ENCODE results near the gene TMEM212.
A peak's percentile ranks its signal among the peaks of the same experiment; 100 is the strongest.

TMEM212 gene

GRCh38 chr3:171827836-171828458, 15.2 kb upstream of the TMEM212 start:
- DNase-seq (ENCODE audit: low spot score): no peak
- TF ChIP-seq CTCF (IDR thresholded peaks at IDR 0.05; ENCODE audit: borderline replicate concordance, control extremely low read depth, extremely low read depth, insufficient read depth, missing control alignments): no peak
- in situ Hi-C loops (cut with MboI; ENCODE audit: low sequenced_read_pairs, unreplicated experiment): no loop called here

- in situ Hi-C loops (cut with MboI; ENCODE audit: low sequenced_read_pairs, unreplicated experiment): no loop called here
- no peak for TF ChIP-seq CTCF (IDR thresholded peaks at IDR 0.05; ENCODE audit: borderline replicate concordance, control extremely low read depth, extremely low read depth, insufficient read depth, missing control alignments)
- no peak for DNase-seq (ENCODE audit: low spot score)
These were observed 14.0 kb upstream of the TMEM212 start for GRCh38 chr3:171828902-171829770.

- in situ Hi-C loops (cut with MboI; ENCODE audit: low sequenced_read_pairs, unreplicated experiment): no loop called here
- DNase-seq (ENCODE audit: low spot score): peak; percentile 45
- peak; percentile 53 for TF ChIP-seq CTCF (IDR thresholded peaks at IDR 0.05; ENCODE audit: borderline replicate concordance, control extremely low read depth, extremely low read depth, insufficient read depth, missing control alignments)
These were observed 13.2 kb upstream of the TMEM212 start for GRCh38 chr3:171829841-171830517.

- DNase-seq (ENCODE audit: low spot score): no peak
- TF ChIP-seq CTCF (IDR thresholded peaks at IDR 0.05; ENCODE audit: borderline replicate concordance, control extremely low read depth, extremely low read depth, insufficient read depth, missing control alignments): no peak
- in situ Hi-C loops (cut with MboI; ENCODE audit: low sequenced_read_pairs, unreplicated experiment): no loop called here
These were observed 12.7 kb upstream of the TMEM212 start for GRCh38 chr3:171830518-171830875.

- no peak for DNase-seq (ENCODE audit: low spot score)
- in situ Hi-C loops (cut with MboI; ENCODE audit: low sequenced_read_pairs, unreplicated experiment): no loop called here
- TF ChIP-seq CTCF (IDR thresholded peaks at IDR 0.05; ENCODE audit: borderline replicate concordance, control extremely low read depth, extremely low read depth, insufficient read depth, missing control alignments): no peak
These were observed 11.2 kb upstream of the TMEM212 start for GRCh38 chr3:171831936-171832335.

- TF ChIP-seq CTCF (IDR thresholded peaks at IDR 0.05; ENCODE audit: borderline replicate concordance, control extremely low read depth, extremely low read depth, insufficient read depth, missing control alignments): no peak
- in situ Hi-C loops (cut with MboI; ENCODE audit: low sequenced_read_pairs, unreplicated experiment): no loop called here
- DNase-seq (ENCODE audit: low spot score): no peak
These were observed 10.2 kb upstream of the TMEM212 start for GRCh38 chr3:171832989-171833388.
